Endothelial cell of umbilical vein (primary cell): ENCODE data around the gene ASB2. TPM values are rescaled to one million over a fixed set of nuclear protein-coding genes. Genes with fewer than 3 reads are reported as not detected.

Experiments used
- BruUV-seq: library from RNA; stranded (reverse); fragments of 400-500 nt; replicated peaks from 2 replicates; lab custom pipeline; 2021; lab: Mats Ljungman, UMichigan
- CTCF ChIA-PET: fragments of 300-600, 350-600 bp; sonication (Branson Sonifier 250); formaldehyde crosslinking; loops from one replicate; lab custom pipeline; 2021; ENCODE audit warnings: antibody characterized with exemption, inconsistent platforms; lab: Charles Lee
- POLR2A ChIA-PET: fragments of 300-600, 350-600 bp; sonication (Branson Sonifier 250); formaldehyde crosslinking; loops from one replicate; lab custom pipeline; 2021; ENCODE audit warnings: antibody characterized with exemption, inconsistent platforms; lab: Charles Lee
- DNase-seq: peaks from one replicate; pipeline ENCODE4 v3.0.0-alpha.2; 2011; ENCODE audit warnings: low read depth, low spot score
- FAIRE-seq: peaks from 2 replicates; lab custom pipeline; 2011; peaks lifted over from hg19 to GRCh38; lab: Jason Lieb, UNC
- H2AFZ ChIP-seq: 2 replicates; pipeline ENCODE4 v1.6.0; 2012; ENCODE audit warnings: low read depth, low read length, control low read depth, inconsistent platforms
- H3K27ac ChIP-seq: 2 replicates; pipeline ENCODE4 v1.5.1; 2011; ENCODE audit warnings: low read depth, mild to moderate bottlenecking, control low read depth, low read length, moderate library complexity; ENCODE audit not compliant: insufficient read depth
- H3K27me3 ChIP-seq, 2 experiments: 2 replicates each; pipeline versions ENCODE4 v1.6.0 to v1.6.1; 2011; ENCODE audit warnings: low read length in 2 of 2, mixed read lengths in 1 of 2; ENCODE audit not compliant: control insufficient read depth in 2 of 2, insufficient read depth in 2 of 2
- H3K36me3 ChIP-seq, 2 experiments: 2 replicates in 1 of 2; 3 replicates in 1 of 2; pipeline ENCODE4 v1.5.1; 2011; ENCODE audit warnings: low read length in 2 of 2, mild to moderate bottlenecking in 1 of 2, moderate library complexity in 1 of 2; ENCODE audit not compliant: control insufficient read depth in 2 of 2, insufficient read depth in 2 of 2; ENCODE audit errors: extremely low read depth in 1 of 2
- H3K4me1 ChIP-seq: 3 replicates; pipeline ENCODE4 v1.5.1; 2011; ENCODE audit warnings: mild to moderate bottlenecking, low read length; ENCODE audit not compliant: control insufficient read depth, insufficient read depth; ENCODE audit errors: extremely low read depth
- H3K4me2 ChIP-seq: 2 replicates; pipeline ENCODE4 v1.6.1; 2011; ENCODE audit warnings: low read length, control low read depth, mixed read lengths; ENCODE audit not compliant: insufficient read depth
- H3K4me3 ChIP-seq, 3 experiments: fragments of 200-600 bp in 1 of 3; sonication (generic), shearing (Covaris generic) in 1 of 3; replicated peaks in 1 of 3; 2 replicates each; pipeline ENCODE4 v1.5.1; 2011 to 2016; ENCODE audit warnings: control low read depth in 3 of 3, low read length in 3 of 3, mild to moderate bottlenecking in 2 of 3, inconsistent platforms in 1 of 3, low read depth in 1 of 3, moderate library complexity in 1 of 3; ENCODE audit not compliant: insufficient read depth in 1 of 3
- H3K79me2 ChIP-seq: 2 replicates; pipeline ENCODE4 v1.6.0; 2012; ENCODE audit warnings: low read length, inconsistent platforms; ENCODE audit not compliant: control insufficient read depth, insufficient read depth
- H3K9ac ChIP-seq: replicated peaks from 2 replicates; pipeline ENCODE3; 2011; ENCODE audit warnings: low read length, control low read depth; ENCODE audit not compliant: insufficient read depth; ENCODE audit errors: extremely low read depth
- H3K9me1 ChIP-seq: replicated peaks from 3 replicates; pipeline ENCODE4 v1.6.0; 2011; ENCODE audit warnings: mild to moderate bottlenecking, low read length; ENCODE audit not compliant: control insufficient read depth, insufficient read depth; ENCODE audit errors: extremely low read depth
- H3K9me3 ChIP-seq: replicated peaks from 2 replicates; pipeline ENCODE4 v1.5.1; 2012; ENCODE audit warnings: low read length, inconsistent platforms; ENCODE audit not compliant: control insufficient read depth, insufficient read depth
- H4K20me1 ChIP-seq: replicated peaks from 2 replicates; pipeline ENCODE3; 2011; ENCODE audit warnings: mild to moderate bottlenecking, low read length; ENCODE audit not compliant: control insufficient read depth, insufficient read depth; ENCODE audit errors: extremely low read depth
- EZH2 ChIP-seq: IDR thresholded peaks from 2 replicates; pipeline ENCODE4 v1.6.1; 2012; ENCODE audit warnings: borderline replicate concordance, low read depth, mild to moderate bottlenecking, moderate library complexity, low read length, inconsistent platforms; ENCODE audit not compliant: severe bottlenecking
- GATA2 ChIP-seq: IDR thresholded peaks from 2 replicates; pipeline ENCODE4 v1.7.0; 2011; ENCODE audit warnings: low read depth, mild to moderate bottlenecking, moderate library complexity, mixed read lengths, low read length; ENCODE audit not compliant: insufficient read length, insufficient read depth
- MYC ChIP-seq: IDR thresholded peaks from one replicate; pipeline ENCODE4 v1.6.1; 2011; ENCODE audit warnings: mild to moderate bottlenecking, low read depth, low read length
- POLR2AphosphoS5 ChIP-seq: IDR thresholded peaks from 2 replicates; pipeline ENCODE4 v1.6.1; 2012; ENCODE audit warnings: low read depth, mild to moderate bottlenecking, control low read depth, low read length, moderate library complexity; ENCODE audit not compliant: insufficient read depth
- dilution Hi-C: fragments of 300-500 bp; cut with MboI; formaldehyde crosslinking; loops from one replicate; pipeline ENCODE4 v1.15.0; 2019; ENCODE audit warnings: low sequenced_read_pairs; ENCODE audit not compliant: extremely low pct_ligation_motif_present
- intact Hi-C: fragments of 100-400 bp; cut with micrococcal nuclease; formaldehyde crosslinking; loops from one replicate; pipeline ENCODE4 v1.10.0; 2022
- polyA plus RNA-seq, 4 experiments: library from polyadenylated mRNA; depleted of rRNA in 3 of 4; stranded (reverse) in 3 of 4; unstranded in 1 of 4; fragments of >200 nt; gene quantifications; 2 replicates each; pipeline versions ENCODE4 v1.2.1 to v1.2.3, GENCODE V29; 2011 to 2012; ENCODE audit warnings: missing spikeins in 1 of 4
- total RNA-seq: library from RNA; stranded (reverse); gene quantifications from 2 replicates; pipeline ENCODE4 v1.2.3, GENCODE V29; 2021
- TF ChIP-seq, protein P1 (sequence below), 2 donors: IDR thresholded peaks; 1 replicate in 1 of 2; 2 replicates in 1 of 2; pipeline ENCODE4 v1.5.1; 2011; ENCODE audit warnings: low read length in 2 of 2, mild to moderate bottlenecking in 2 of 2, moderate library complexity in 2 of 2, control low read depth in 1 of 2, inconsistent platforms in 1 of 2, low read depth in 1 of 2; ENCODE audit not compliant: insufficient read depth in 1 of 2; ENCODE audit errors: extremely low read depth in 1 of 2

ASB2 gene
- total and polyA plus RNA-seq, 2 donors (not counting 3 experiments of a cell fraction or from before 2014, with no cell fraction given): not detected

GRCh38 chr14:93965287-93965821 is 11.0 kb downstream of the ASB2 start:
- Histone ChIP-seq H3K4me3 (no peak overlapping the region), H3K27me3 (no peaks in the 10 kb centered on the region), H3K9ac (no peak overlapping the region), H3K9me1 (no peaks in the 10 kb centered on the region), H2AFZ (no peak overlapping the region), H3K4me1 (no peaks in the 10 kb centered on the region), H3K4me2 (no peak overlapping the region), H4K20me1 (no peaks in the 10 kb centered on the region), H3K79me2 (no peaks in the 10 kb centered on the region), H3K27ac (no peak overlapping the region), H3K9me3 (no peaks in the 10 kb centered on the region), H3K36me3 (no peaks in the 10 kb centered on the region)
- dilution Hi-C loops (no loop called here), intact Hi-C loops (no loop called here)
- FAIRE-seq (no peak), DNase-seq (no peak)
- ChIA-PET CTCF (interaction anchor here (1.1 to 4.7 kb wide), 2 partner anchors 26 to 71 kb away, joined by 3 to 27 read pairs; no protein-coding TSS in a partner anchor), POLR2A (no interaction called here)
- TF ChIP-seq GATA2: no peak
- no peak for TF ChIP-seq MYC
- TF ChIP-seq POLR2AphosphoS5: no peak
- TF ChIP-seq EZH2: no peak
- TF ChIP-seq, protein P1, sequence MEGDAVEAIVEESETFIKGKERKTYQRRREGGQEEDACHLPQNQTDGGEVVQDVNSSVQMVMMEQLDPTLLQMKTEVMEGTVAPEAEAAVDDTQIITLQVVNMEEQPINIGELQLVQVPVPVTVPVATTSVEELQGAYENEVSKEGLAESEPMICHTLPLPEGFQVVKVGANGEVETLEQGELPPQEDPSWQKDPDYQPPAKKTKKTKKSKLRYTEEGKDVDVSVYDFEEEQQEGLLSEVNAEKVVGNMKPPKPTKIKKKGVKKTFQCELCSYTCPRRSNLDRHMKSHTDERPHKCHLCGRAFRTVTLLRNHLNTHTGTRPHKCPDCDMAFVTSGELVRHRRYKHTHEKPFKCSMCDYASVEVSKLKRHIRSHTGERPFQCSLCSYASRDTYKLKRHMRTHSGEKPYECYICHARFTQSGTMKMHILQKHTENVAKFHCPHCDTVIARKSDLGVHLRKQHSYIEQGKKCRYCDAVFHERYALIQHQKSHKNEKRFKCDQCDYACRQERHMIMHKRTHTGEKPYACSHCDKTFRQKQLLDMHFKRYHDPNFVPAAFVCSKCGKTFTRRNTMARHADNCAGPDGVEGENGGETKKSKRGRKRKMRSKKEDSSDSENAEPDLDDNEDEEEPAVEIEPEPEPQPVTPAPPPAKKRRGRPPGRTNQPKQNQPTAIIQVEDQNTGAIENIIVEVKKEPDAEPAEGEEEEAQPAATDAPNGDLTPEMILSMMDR (IDR thresholded peaks at IDR 0.05; ENCODE audit: extremely low read depth in 1 of 2, insufficient read depth in 1 of 2, low read depth in 1 of 2, low read length in 2 of 2): no peak
- no TSS peak for BruUV-seq
